GM12892 (cell line): ENCODE measurements around the gene TMEM170B.

Experiments used
- POLR2A ChIP-seq: IDR thresholded peaks from 2 replicates; pipeline ENCODE4 v1.6.1; 2011; ENCODE audit warnings: low read depth, low read length, control low read depth
- POLR2AphosphoS5 ChIP-seq: IDR thresholded peaks from 2 replicates; pipeline ENCODE4 v1.6.1; 2011; ENCODE audit warnings: low read depth, low read length, control low read depth

GRCh38 chr6:11601776-11602605, 64.4 kb downstream of the TMEM170B start:
- no peak for TF ChIP-seq POLR2AphosphoS5
- TF ChIP-seq POLR2A, result no peak
